Measurements from ENCODE around the gene AP3S2. TPM values are rescaled to one million over a fixed set of nuclear protein-coding genes. Genes with fewer than 3 reads are reported as not detected.

AP3S2 gene
- polyA plus RNA-seq, 1 donor (not counting 4 experiments of a cell fraction or from before 2014, with no cell fraction given): 34.6 TPM

DNA sequence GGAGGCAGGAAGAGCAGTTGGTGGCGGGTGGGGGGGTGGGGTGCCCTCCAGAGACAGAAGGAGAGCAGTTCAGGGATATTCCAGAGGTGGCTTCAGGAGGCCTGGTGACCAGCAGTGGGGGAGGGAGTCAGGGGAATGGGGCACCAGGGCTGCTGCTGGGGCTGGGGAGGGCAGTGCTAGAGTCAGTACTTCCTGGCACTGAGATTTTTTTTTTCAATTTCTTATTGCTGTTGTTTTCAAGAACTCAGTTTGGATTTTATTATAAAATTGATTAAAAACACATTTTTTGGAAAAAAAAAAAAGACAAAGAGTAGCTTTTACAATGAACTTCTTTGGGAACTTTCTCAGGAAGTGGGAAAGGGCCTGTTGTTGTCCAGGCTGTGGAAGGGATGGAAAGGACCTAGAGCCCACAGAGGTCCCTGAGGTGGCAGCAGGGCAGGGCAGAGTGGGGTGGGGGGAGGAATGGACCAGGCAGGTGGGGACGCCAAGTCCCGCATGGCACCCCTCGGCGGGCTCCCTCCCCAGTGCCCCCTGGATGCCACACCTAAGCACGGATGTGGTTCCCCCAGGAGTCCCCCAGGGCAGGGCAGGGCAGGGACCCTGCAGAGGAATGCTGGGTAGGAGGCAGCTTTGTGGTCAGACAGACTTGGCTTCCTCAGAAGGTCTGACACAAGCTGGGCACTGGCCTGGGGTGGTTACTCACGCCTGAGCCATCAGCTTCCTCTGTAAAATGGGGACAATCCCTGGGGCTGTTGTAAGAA is 70.7 kb downstream of the AP3S2 start:
- H3K4me1 ChIP-seq (ENCODE audit: control insufficient read depth, extremely low read depth, insufficient read depth, low read length): peaks cover 37% of the 10 kb centered on the region
- H3K36me3 ChIP-seq (ENCODE audit: control insufficient read depth in 2 of 2, extremely low read depth in 1 of 2, insufficient read depth in 2 of 2, low read length in 2 of 2): no peaks in the 10 kb centered on the region
- no peaks in the 10 kb centered on the region for H3K9me1 ChIP-seq (ENCODE audit: control insufficient read depth, extremely low read depth, insufficient read depth, low read length)
- TF ChIP-seq, protein P1, sequence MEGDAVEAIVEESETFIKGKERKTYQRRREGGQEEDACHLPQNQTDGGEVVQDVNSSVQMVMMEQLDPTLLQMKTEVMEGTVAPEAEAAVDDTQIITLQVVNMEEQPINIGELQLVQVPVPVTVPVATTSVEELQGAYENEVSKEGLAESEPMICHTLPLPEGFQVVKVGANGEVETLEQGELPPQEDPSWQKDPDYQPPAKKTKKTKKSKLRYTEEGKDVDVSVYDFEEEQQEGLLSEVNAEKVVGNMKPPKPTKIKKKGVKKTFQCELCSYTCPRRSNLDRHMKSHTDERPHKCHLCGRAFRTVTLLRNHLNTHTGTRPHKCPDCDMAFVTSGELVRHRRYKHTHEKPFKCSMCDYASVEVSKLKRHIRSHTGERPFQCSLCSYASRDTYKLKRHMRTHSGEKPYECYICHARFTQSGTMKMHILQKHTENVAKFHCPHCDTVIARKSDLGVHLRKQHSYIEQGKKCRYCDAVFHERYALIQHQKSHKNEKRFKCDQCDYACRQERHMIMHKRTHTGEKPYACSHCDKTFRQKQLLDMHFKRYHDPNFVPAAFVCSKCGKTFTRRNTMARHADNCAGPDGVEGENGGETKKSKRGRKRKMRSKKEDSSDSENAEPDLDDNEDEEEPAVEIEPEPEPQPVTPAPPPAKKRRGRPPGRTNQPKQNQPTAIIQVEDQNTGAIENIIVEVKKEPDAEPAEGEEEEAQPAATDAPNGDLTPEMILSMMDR (optimal IDR thresholded peaks at IDR 0.05 in 1 of 3, IDR thresholded peaks at IDR 0.05 in 1 of 3, conservative IDR thresholded peaks at IDR 0.05 in 1 of 3; ENCODE audit: extremely low read depth in 1 of 3, insufficient read depth in 2 of 3, low read length in 3 of 3): no peak
- no peak for TF ChIP-seq EZH2 (IDR thresholded peaks at IDR 0.05; ENCODE audit: low read length)
- no peak overlapping the region for H3K27ac ChIP-seq (ENCODE audit: control insufficient read depth, insufficient read depth, low read length)
- H2AFZ ChIP-seq (ENCODE audit: control insufficient read depth, low read length): peak overlapping the region; percentile 12
- DNase-seq (ENCODE audit: low read depth, low spot score): peak; percentile 73
- no peaks in the 10 kb centered on the region for H4K20me1 ChIP-seq (ENCODE audit: control insufficient read depth, extremely low read depth, insufficient read depth, low read length)
- no peak overlapping the region for H3K9ac ChIP-seq (ENCODE audit: control insufficient read depth, extremely low read depth, insufficient read depth, low read length)
- no peaks in the 10 kb centered on the region for H3K27me3 ChIP-seq (ENCODE audit: control insufficient read depth, extremely low read depth, insufficient read depth, low read length)
- no peaks in the 10 kb centered on the region for H3K9me3 ChIP-seq (ENCODE audit: control insufficient read depth, low read depth, low read length)
- H3K79me2 ChIP-seq (ENCODE audit: control insufficient read depth, insufficient read depth, low read length): no peaks in the 10 kb centered on the region
- H3K4me2 ChIP-seq (ENCODE audit: control insufficient read depth, extremely low read depth, insufficient read depth, low read depth, low read length): peak overlapping the region; percentile 32
- peak; percentile 91 for FAIRE-seq
- H3K4me3 ChIP-seq (ENCODE audit: control insufficient read depth in 2 of 3, extremely low read depth in 1 of 3, insufficient read depth in 2 of 3, low read depth in 1 of 3, low read length in 3 of 3): no peak overlapping the region
- dilution Hi-C loops (cut with MboI; ENCODE audit: extremely low pct_ligation_motif_present, low sequenced_read_pairs): no loop called here

DNA sequence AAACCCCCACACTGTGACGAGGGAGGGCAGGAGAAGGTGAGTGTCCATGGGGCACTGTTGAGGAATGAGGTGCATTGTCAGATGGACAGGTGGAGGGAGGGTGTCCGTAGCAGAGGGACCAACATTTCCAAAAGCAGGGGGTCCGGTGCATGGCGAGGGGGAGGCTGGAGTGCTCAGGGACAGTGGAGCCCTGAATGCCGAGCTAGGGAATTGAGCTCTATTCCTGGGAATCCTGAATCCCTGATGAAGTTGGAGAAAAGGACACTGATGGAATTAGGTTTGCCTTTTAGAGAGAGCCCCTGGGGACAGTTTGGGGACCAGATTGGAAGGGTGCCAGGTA is 71.2 kb downstream of the AP3S2 start:
- H3K79me2 ChIP-seq (ENCODE audit: control insufficient read depth, insufficient read depth, low read length): no peaks in the 10 kb centered on the region
- peak overlapping the region; percentile 39 for H3K27ac ChIP-seq (ENCODE audit: control insufficient read depth, insufficient read depth, low read length)
- DNase-seq (ENCODE audit: low read depth, low spot score) (no peak), FAIRE-seq (no peak)
- no peak overlapping the region for H3K4me3 ChIP-seq (ENCODE audit: control insufficient read depth in 2 of 3, extremely low read depth in 1 of 3, insufficient read depth in 2 of 3, low read depth in 1 of 3, low read length in 3 of 3)
- H3K4me2 ChIP-seq (ENCODE audit: control insufficient read depth, extremely low read depth, insufficient read depth, low read depth, low read length): no peak overlapping the region
- H2AFZ ChIP-seq (ENCODE audit: control insufficient read depth, low read length): no peak overlapping the region
- no peak overlapping the region for H3K9ac ChIP-seq (ENCODE audit: control insufficient read depth, extremely low read depth, insufficient read depth, low read length)
- H3K36me3 ChIP-seq (ENCODE audit: control insufficient read depth in 2 of 2, extremely low read depth in 1 of 2, insufficient read depth in 2 of 2, low read length in 2 of 2): no peaks in the 10 kb centered on the region
- no peaks in the 10 kb centered on the region for H4K20me1 ChIP-seq (ENCODE audit: control insufficient read depth, extremely low read depth, insufficient read depth, low read length)
- no peaks in the 10 kb centered on the region for H3K27me3 ChIP-seq (ENCODE audit: control insufficient read depth, extremely low read depth, insufficient read depth, low read length)
- H3K4me1 ChIP-seq (ENCODE audit: control insufficient read depth, extremely low read depth, insufficient read depth, low read length): peaks cover 34% of the 10 kb centered on the region
- H3K9me1 ChIP-seq (ENCODE audit: control insufficient read depth, extremely low read depth, insufficient read depth, low read length): no peaks in the 10 kb centered on the region
- H3K9me3 ChIP-seq (ENCODE audit: control insufficient read depth, low read depth, low read length): no peaks in the 10 kb centered on the region
- dilution Hi-C loops (cut with MboI; ENCODE audit: extremely low pct_ligation_motif_present, low sequenced_read_pairs): no loop called here
- no peak for TF ChIP-seq EZH2 (IDR thresholded peaks at IDR 0.05; ENCODE audit: low read length)
- TF ChIP-seq, protein P1 (optimal IDR thresholded peaks at IDR 0.05 in 1 of 3, IDR thresholded peaks at IDR 0.05 in 1 of 3, conservative IDR thresholded peaks at IDR 0.05 in 1 of 3; ENCODE audit: extremely low read depth in 1 of 3, insufficient read depth in 2 of 3, low read length in 3 of 3): no peak
